OCI-LY3 (cell line): ENCODE data around the gene NUDT1.

Experiments
- CTCF ChIP-seq: fragments of 200-600, 300-600 bp; sonication (generic); IDR thresholded peaks from 2 replicates; pipeline ENCODE4 v1.5.1; 2014; ENCODE audit warnings: antibody characterized with exemption, low read length, low read depth
- EZH2phosphoT487 ChIP-seq: fragments of 200-600 bp; shearing (Covaris generic); IDR thresholded peaks from 2 replicates; pipeline ENCODE4 v1.6.1; 2018; ENCODE audit warnings: antibody characterized with exemption, mixed run types, low read depth

- TF ChIP-seq CTCF, result no peak
- no peak for TF ChIP-seq EZH2phosphoT487
Observed at GRCh38 chr7:2205036-2205780, 36.8 kb upstream of the NUDT1 start.
